Cardiac atrium fibroblast (primary cell): ENCODE results near the gene MPV17. TPM values are rescaled to one million over a fixed set of nuclear protein-coding genes. Genes with fewer than 3 reads are reported as not detected.

Experiments used
- total RNA-seq: library from RNA; depleted of rRNA; stranded (reverse); fragments of >200 nt; gene quantifications from 2 replicates; pipeline ENCODE4 v1.2.3, GENCODE V29; 2015

Gene MPV17, protein sequence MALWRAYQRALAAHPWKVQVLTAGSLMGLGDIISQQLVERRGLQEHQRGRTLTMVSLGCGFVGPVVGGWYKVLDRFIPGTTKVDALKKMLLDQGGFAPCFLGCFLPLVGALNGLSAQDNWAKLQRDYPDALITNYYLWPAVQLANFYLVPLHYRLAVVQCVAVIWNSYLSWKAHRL
- total RNA-seq, result 69.1 and 102 TPM in 2 replicates

DNA sequence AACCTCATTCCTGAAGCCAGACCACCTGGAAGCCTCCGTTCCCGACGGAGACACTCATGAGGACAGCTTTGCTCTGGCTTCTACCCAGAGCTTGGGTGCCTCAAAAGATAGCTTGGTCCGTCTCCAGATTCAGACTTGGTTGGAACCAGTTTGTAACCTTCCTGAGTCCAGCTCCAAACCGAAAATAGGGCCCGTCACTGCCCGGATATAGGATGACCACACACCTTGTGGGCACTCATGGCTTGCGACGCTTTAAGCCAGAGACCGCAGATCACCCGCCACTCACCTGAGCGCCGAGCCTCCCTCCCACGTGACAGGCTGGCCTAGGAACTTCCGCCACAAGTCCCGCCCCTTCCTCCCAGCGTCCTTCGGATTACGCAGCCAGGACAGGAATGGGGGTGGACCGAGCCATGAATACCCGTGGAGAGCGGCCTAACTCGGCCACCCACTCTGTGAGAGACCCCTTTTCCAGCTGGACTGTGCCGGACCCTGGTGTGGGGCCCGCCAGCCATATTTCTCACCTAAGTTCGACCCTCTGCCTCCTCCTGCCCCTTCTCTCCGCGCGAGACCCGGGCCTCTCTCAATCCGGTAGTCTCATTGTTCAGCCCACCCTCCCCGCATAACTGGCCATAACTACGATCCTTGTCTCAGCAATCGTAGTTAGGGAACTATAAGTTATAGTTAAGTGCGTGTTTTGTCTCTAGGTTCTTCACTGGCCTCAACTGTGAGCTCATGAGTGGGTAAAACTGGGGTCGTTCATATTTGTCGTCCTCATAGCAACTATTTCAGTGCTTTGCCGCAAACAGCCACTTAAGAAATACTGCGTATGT is at the start of gene MPV17:
Gene MPV17, minus strand, starts transcription at position 332 of the 830 bp plus-strand sequence. CDS start 580 bp downstream, outside the sequence.

GRCh38 chr2:27370026-27370815 is 47.3 kb upstream of the MPV17 start, which contains the start of the genes EIF2B4 and SNX17:
TSS of gene EIF2B4 (minus strand) at chr2:27370338. CDS start at chr2:27370314, 24 bp downstream.
TSS of gene SNX17 (plus strand) at chr2:27370616. CDS start at chr2:27370744, 128 bp downstream.

GRCh38 chr2:27356382-27357181 is 33.7 kb upstream of the MPV17 start, which contains the start of gene GTF3C2:
TSS of gene GTF3C2 (minus strand) at chr2:27356764. CDS start at chr2:27343554, 13,210 bp downstream.

DNA sequence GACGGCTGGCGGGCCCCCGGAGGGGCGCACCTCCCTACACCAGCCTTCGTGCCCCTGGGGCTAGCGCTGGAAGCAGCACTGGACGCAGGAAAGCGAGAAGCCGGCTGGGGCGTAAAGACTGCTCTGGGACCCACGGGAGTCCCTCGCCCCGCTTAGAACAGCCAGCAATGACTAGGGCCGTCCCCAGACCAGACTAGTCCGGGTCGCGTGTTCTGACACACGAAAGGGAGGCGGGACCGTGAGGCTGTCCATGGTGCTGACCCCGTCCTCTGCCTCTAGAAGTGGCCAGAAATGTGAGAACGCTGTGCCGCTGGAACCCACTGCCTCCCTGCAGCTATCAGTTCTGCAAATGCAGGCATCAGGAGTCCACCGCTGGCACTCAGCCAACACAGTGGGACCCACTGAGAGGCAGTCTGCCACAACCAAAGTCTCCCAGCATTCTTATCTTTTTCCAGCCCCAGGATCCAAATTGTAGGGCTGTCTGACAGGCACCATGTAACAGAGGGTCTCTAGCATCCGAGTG is 14.5 kb downstream of the MPV17 start, which contains the start of gene UCN:
Gene UCN, minus strand, starts transcription at position 87 of the 523 bp plus-strand sequence. CDS start 550 bp downstream, outside the sequence.

DNA sequence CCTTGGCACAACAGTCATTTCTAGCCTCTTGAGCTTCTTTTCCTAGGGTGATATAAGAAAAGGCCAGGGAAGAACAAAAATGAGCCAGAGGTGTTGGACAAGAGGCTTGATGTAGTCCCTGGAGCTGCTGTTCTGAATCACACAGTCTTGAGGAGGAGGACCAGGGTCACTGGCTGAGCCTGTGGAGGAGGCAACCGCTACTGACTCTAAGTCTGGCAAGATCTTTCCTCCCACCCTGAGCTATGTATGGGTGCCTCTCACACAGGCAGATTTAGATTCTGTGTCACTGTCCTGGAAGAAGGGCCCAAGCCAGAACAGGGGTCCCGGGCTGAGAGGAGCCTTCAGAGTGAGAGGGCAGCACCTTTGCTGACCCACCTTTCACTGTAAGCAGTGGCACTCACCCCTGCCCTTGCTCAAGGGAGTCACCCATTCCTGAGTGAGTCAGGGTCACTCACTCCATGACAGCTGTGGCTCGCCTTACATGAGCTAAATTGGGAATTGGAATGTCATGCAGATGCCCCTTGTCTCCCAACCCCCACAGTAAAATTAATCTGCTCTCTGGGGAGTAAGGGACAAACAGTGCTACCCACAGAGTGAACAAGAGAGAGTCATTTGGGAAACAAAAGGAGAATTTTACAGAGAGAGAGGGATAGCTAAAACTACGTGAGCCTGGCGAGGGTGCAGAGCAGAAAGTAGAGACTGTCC is 40.9 kb downstream of the MPV17 start, which contains the start of gene TRIM54:
Gene TRIM54, plus strand, starts transcription at position 575 of the 705 bp plus-strand sequence. CDS start 303 bp downstream, outside the sequence.

DNA sequence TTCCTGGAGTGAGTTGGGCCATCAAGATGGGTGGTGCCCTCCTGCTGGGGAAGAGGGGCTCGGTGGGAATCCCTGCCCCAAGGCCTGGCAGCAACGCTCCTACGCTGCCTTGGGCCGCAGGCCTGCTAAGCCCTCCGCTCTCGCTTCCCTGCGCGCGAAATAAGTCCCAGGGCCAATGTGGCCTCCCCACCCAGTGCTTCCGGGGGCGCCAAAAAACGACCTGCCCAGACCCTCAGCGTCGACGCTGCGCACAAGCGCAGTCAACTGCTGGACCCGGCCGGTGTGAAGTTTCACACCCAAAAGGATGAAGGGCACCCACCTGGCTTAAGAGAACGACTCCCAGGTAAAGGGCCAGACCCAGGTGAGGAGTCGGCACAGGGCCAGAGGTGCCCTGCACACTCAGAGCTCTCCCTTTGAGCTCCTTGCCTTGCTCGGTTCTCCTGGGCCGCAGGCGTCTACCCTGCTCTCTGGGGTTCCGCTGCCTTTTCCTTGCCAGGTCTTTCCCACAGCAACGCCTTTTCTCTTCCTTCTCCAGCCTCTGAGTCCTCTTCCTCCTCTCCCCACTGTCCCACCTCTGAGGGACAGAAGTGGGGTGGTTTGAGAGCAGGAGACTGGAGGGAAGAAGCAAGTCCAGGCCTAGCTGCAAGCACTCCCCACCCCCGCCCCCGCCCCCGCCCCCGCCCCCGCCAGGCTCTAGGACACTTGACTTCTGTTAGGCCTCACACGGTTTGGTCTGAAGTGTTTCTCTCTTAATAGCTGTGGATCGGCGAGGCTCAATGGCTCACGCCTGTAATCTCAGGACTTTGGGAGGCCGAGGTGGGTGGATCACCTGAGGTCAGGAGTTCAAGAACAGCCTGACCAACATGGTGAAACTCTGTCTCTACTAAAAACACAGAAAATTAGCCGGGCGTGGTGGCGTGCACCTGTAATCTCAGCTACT is 47.4 kb downstream of the MPV17 start, which contains the start of gene DNAJC5G:
Gene DNAJC5G, plus strand, starts transcription at position 223 of the 940 bp plus-strand sequence. CDS start 1,296 bp downstream, outside the sequence.

GRCh38 chr2:27262379-27263286 is 60.3 kb downstream of the MPV17 start, which contains the start of gene SLC30A3:
TSS of gene SLC30A3 (minus strand) at chr2:27263047. CDS start at chr2:27262906, 141 bp downstream.

Other genes starting within 250 kb of the MPV17 start
- gene EMILIN1, start 244.5 kb downstream of the MPV17 start, total RNA-seq, result 273 and 388 TPM in 2 replicates
- 1.3 TPM in 1 of 2 replicates, not detected in the other for gene KHK, start 236.3 kb downstream of the MPV17 start, total RNA-seq
- 11.6 and 28.2 TPM in 2 replicates for gene CGREF1, start 204.0 kb downstream of the MPV17 start, total RNA-seq
- not detected in 2 replicates for gene ABHD1, start 199.3 kb downstream of the MPV17 start, total RNA-seq
- gene PREB, start 188.5 kb downstream of the MPV17 start, total RNA-seq, result 65.2 and 72.1 TPM in 2 replicates
- not detected in 2 replicates for gene PRR30, start 183.7 kb downstream of the MPV17 start, total RNA-seq
- gene TCF23, start 174.1 kb downstream of the MPV17 start, total RNA-seq, result under 0.01 TPM in 1 of 2 replicates, not detected in the other
- 148 and 204 TPM in 2 replicates for gene ATRAID, start 111.1 kb downstream of the MPV17 start, total RNA-seq
- 7.6 and 13.0 TPM in 2 replicates for gene SLC5A6, start 110.8 kb downstream of the MPV17 start, total RNA-seq
- 22.9 and 29.3 TPM in 2 replicates for gene CAD, start 105.7 kb downstream of the MPV17 start, total RNA-seq
- gene SLC30A3, start 60.0 kb downstream of the MPV17 start, total RNA-seq, result not detected in 2 replicates
- gene DNAJC5G, start 47.7 kb downstream of the MPV17 start, total RNA-seq, result not detected in 2 replicates
- gene TRIM54, start 40.7 kb downstream of the MPV17 start, total RNA-seq, result not detected in 2 replicates
- 1.3 and 4.5 TPM in 2 replicates for gene UCN, start 14.7 kb downstream of the MPV17 start, total RNA-seq
- gene GTF3C2, start 33.7 kb upstream of the MPV17 start, total RNA-seq, result 31.6 and 44.4 TPM in 2 replicates
- gene EIF2B4, start 47.2 kb upstream of the MPV17 start, total RNA-seq, result 29.2 and 31.3 TPM in 2 replicates
- gene SNX17, start 47.5 kb upstream of the MPV17 start, total RNA-seq, result 148 and 159 TPM in 2 replicates
- 4.0 and 6.2 TPM in 2 replicates for gene ZNF513, start 57.6 kb upstream of the MPV17 start, total RNA-seq
- 54.6 and 54.7 TPM in 2 replicates for gene PPM1G, start 86.5 kb upstream of the MPV17 start, total RNA-seq
- gene NRBP1, start 105.5 kb upstream of the MPV17 start, total RNA-seq, result 75.3 and 91.5 TPM in 2 replicates
- 0.97 TPM in 1 of 2 replicates, not detected in the other for gene KRTCAP3, start 119.3 kb upstream of the MPV17 start, total RNA-seq
- gene IFT172, start 166.6 kb upstream of the MPV17 start, total RNA-seq, result 17.9 and 35.2 TPM in 2 replicates
- gene FNDC4, start 172.1 kb upstream of the MPV17 start, total RNA-seq, result 12.8 and 15.6 TPM in 2 replicates
- gene GCKR, start 173.7 kb upstream of the MPV17 start, total RNA-seq, result 0.32 TPM in 1 of 2 replicates, not detected in the other